SK-N-SH (cell line): ENCODE data around the gene S100A2. TPM values are rescaled to one million over a fixed set of nuclear protein-coding genes. Genes with fewer than 3 reads are reported as not detected.

ENCODE experiments used
- CTCF ChIA-PET: fragments of 300-600, 350-600 bp; formaldehyde crosslinking; extraction: SDS; loops from one replicate; lab custom pipeline; 2021; lab: Yijun Ruan, JAX
- POLR2A ChIA-PET: fragments of 350-600 bp; sonication (Branson Sonifier 250); formaldehyde crosslinking; extraction: SDS; loops from one replicate; lab custom pipeline; 2020; ENCODE audit warnings: antibody characterized with exemption, inconsistent platforms; lab: Yijun Ruan, JAX
- DNase-seq: peaks from one replicate; pipeline ENCODE4 v3.0.0; 2012
- H2AFZ ChIP-seq: fragments of 200-600 bp; sonication (generic); 2 replicates; pipeline ENCODE4 v1.8.1; 2016; ENCODE audit warnings: antibody characterized with exemption, mild to moderate bottlenecking, low read depth
- H3F3A ChIP-seq: fragments of 200-600 bp; sonication (generic); replicated peaks from 2 replicates; pipeline ENCODE3; 2016; ENCODE audit warnings: antibody characterized with exemption, mild to moderate bottlenecking; ENCODE audit not compliant: insufficient read depth
- H3K27ac ChIP-seq, 2 experiments: fragments of 200-500 bp in 1 of 2; fragments of 200-600 bp in 1 of 2; sonication (Bioruptor generic) in 1 of 2; sonication (generic), shearing (Covaris generic) in 1 of 2; 2 replicates each; pipeline versions ENCODE4 v1.5.1 to v1.6.1; 2014 to 2016; ENCODE audit warnings: low read depth in 2 of 2, inconsistent platforms in 1 of 2, low read length in 1 of 2, mild to moderate bottlenecking in 1 of 2, mixed read lengths in 1 of 2
- H3K27me3 ChIP-seq: fragments of 200-600 bp; sonication (generic), shearing (Covaris generic); 2 replicates; pipeline ENCODE4 v1.6.1; 2016; ENCODE audit warnings: mixed run types; ENCODE audit not compliant: insufficient read depth
- H3K36me3 ChIP-seq, 2 experiments: fragments of 200-500 bp in 1 of 2; fragments of 200-600 bp in 1 of 2; sonication (Bioruptor generic) in 1 of 2; sonication (generic) in 1 of 2; replicated peaks in 1 of 2; 2 replicates each; pipeline versions ENCODE3 to v1.5.1; 2014 to 2016; ENCODE audit warnings: low read length in 1 of 2, mild to moderate bottlenecking in 1 of 2; ENCODE audit not compliant: insufficient read depth in 2 of 2, control insufficient read depth in 1 of 2
- H3K4me1 ChIP-seq, 2 experiments: fragments of 200-500 bp in 1 of 2; fragments of 200-600 bp in 1 of 2; sonication (Bioruptor generic) in 1 of 2; sonication (generic), shearing (Covaris generic) in 1 of 2; 2 replicates each; pipeline versions ENCODE4 v1.5.1 to v1.6.1; 2014 to 2016; ENCODE audit warnings: low read depth in 1 of 2, low read length in 1 of 2, mixed run types in 1 of 2; ENCODE audit not compliant: insufficient read depth in 2 of 2, control insufficient read depth in 1 of 2
- H3K4me2 ChIP-seq: fragments of 200-600 bp; sonication (generic), shearing (Covaris generic); 2 replicates; pipeline ENCODE4 v1.6.1; 2017; ENCODE audit warnings: mixed run types
- H3K4me3 ChIP-seq, 2 experiments: fragments of 200-500 bp in 1 of 2; fragments of 200-600 bp in 1 of 2; sonication (Bioruptor generic) in 1 of 2; sonication (generic), shearing (Covaris generic) in 1 of 2; 2 replicates each; pipeline versions ENCODE4 v1.5.1 to v1.8.1; 2014 to 2016; ENCODE audit warnings: low read depth in 2 of 2, inconsistent platforms in 1 of 2, low read length in 1 of 2, mild to moderate bottlenecking in 1 of 2, mixed read lengths in 1 of 2, moderate library complexity in 1 of 2
- H3K79me2 ChIP-seq: fragments of 200-600 bp; sonication (generic); 2 replicates; pipeline ENCODE4 v1.8.1; 2017; ENCODE audit warnings: mild to moderate bottlenecking; ENCODE audit not compliant: insufficient read depth
- H3K9ac ChIP-seq: fragments of 200-600 bp; sonication (generic); 2 replicates; pipeline ENCODE4 v1.6.1; 2017; ENCODE audit warnings: mixed run types
- H3K9me2 ChIP-seq: fragments of 200-600 bp; sonication (generic); 2 replicates; pipeline ENCODE4 v1.6.1; 2017; ENCODE audit warnings: mixed run types
- H3K9me3 ChIP-seq: fragments of 200-600 bp; sonication (generic); 2 replicates; pipeline ENCODE4 v1.6.1; 2017; ENCODE audit warnings: mixed run types, mild to moderate bottlenecking, moderate library complexity
- H4K20me1 ChIP-seq: fragments of 200-600 bp; sonication (generic); 2 replicates; pipeline ENCODE4 v1.6.1; 2017; ENCODE audit warnings: mild to moderate bottlenecking, mixed run types; ENCODE audit not compliant: insufficient read depth
- CTCF ChIP-seq: fragments of 200-600 bp; sonication (generic); IDR thresholded peaks from 2 replicates; pipeline ENCODE4 v1.6.1; 2017; ENCODE audit warnings: antibody characterized with exemption, mild to moderate bottlenecking, moderate library complexity
- ELF1 ChIP-seq: IDR thresholded peaks from 2 replicates; pipeline ENCODE4 v1.4.0; 2012
- EP300 ChIP-seq, 2 experiments: IDR thresholded peaks; 2 replicates each; pipeline versions ENCODE4 v1.4.0 to v1.6.1; 2012; ENCODE audit warnings: borderline replicate concordance in 1 of 2, low read depth in 1 of 2, low read length in 1 of 2
- FOXM1 ChIP-seq: IDR thresholded peaks from 2 replicates; pipeline ENCODE4 v1.4.0; 2012; ENCODE audit warnings: low read depth, mild to moderate bottlenecking
- GATA2 ChIP-seq: sonication (generic); formaldehyde crosslinking; IDR thresholded peaks from 2 replicates; pipeline ENCODE4 v1.5.0; 2020; ENCODE audit warnings: mild to moderate bottlenecking, missing genetic modification reagents
- IRF3 ChIP-seq: fragments of 150-350 bp; IDR thresholded peaks from 2 replicates; pipeline ENCODE4 v1.6.1; 2016; ENCODE audit warnings: mild to moderate bottlenecking, low read depth, low read length
- JUND ChIP-seq: IDR thresholded peaks from 2 replicates; pipeline ENCODE4 v1.4.0; 2012
- MAX ChIP-seq: IDR thresholded peaks from 2 replicates; pipeline ENCODE4 v1.4.0; 2012; ENCODE audit warnings: low read depth
- MEF2A ChIP-seq: IDR thresholded peaks from 2 replicates; pipeline ENCODE4 v1.4.0; 2012; ENCODE audit warnings: low read depth, borderline replicate concordance
- MXI1 ChIP-seq: IDR thresholded peaks from 2 replicates; pipeline ENCODE4 v1.6.1; 2012; ENCODE audit warnings: mild to moderate bottlenecking, low read depth, low read length, improper control_type of control experiment
- NFIC ChIP-seq: IDR thresholded peaks from 2 replicates; pipeline ENCODE4 v1.4.0; 2012; ENCODE audit warnings: borderline replicate concordance
- NRF1 ChIP-seq: IDR thresholded peaks from 2 replicates; pipeline ENCODE4 v1.6.1; 2012; ENCODE audit warnings: low read depth, mild to moderate bottlenecking, low read length
- RCOR1 ChIP-seq: fragments of 150-350 bp; IDR thresholded peaks from 2 replicates; pipeline ENCODE4 v1.6.1; 2017; ENCODE audit warnings: antibody characterized with exemption, low read length
- RFX5 ChIP-seq: IDR thresholded peaks from 2 replicates; pipeline ENCODE4 v1.6.1; 2012; ENCODE audit warnings: mild to moderate bottlenecking, improper control_type of control experiment, low read length
- SIN3A ChIP-seq: IDR thresholded peaks from 2 replicates; pipeline ENCODE4 v1.6.1; 2012; ENCODE audit warnings: low read depth, mild to moderate bottlenecking, low read length, moderate library complexity, borderline replicate concordance
- SMC3 ChIP-seq: IDR thresholded peaks from 2 replicates; pipeline ENCODE4 v1.6.1; 2012; ENCODE audit warnings: low read depth, low read length, improper control_type of control experiment
- TAF1 ChIP-seq: IDR thresholded peaks from 2 replicates; pipeline ENCODE4 v1.6.1; 2012; ENCODE audit warnings: low read depth, mild to moderate bottlenecking, low read length, moderate library complexity, borderline replicate concordance
- TEAD4 ChIP-seq: IDR thresholded peaks from 2 replicates; pipeline ENCODE4 v1.4.0; 2012; ENCODE audit warnings: mild to moderate bottlenecking, borderline replicate concordance; ENCODE audit not compliant: insufficient read depth
- USF1 ChIP-seq: IDR thresholded peaks from 2 replicates; pipeline ENCODE4 v1.4.0; 2012; ENCODE audit warnings: low read depth, borderline replicate concordance
- YY1 ChIP-seq: IDR thresholded peaks from 2 replicates; pipeline ENCODE4 v1.4.0; 2012; ENCODE audit warnings: low read depth, mild to moderate bottlenecking
- WGBS: methylation state at CpG from one replicate; pipeline ENCODE4 v1.1.6; 2017; ENCODE audit warnings: low lambda C conversion rate; 5-methylcytosine and 5-hydroxymethylcytosine counted together
- polyA plus RNA-seq, 3 experiments: library from polyadenylated mRNA; depleted of rRNA; stranded (reverse); fragments of >200 nt; gene quantifications; 2 replicates each; pipeline ENCODE4 v1.2.3, GENCODE V29; 2012

Gene S100A2
- polyA plus RNA-seq, 1 of the 3 experiments (the other 2 are of a cell fraction) = 31.4 TPM

GRCh38 chr1:153515504-153516394 is 49.9 kb downstream of the S100A2 start (continued):
- no peak for TF ChIP-seq CTCF
- TF ChIP-seq MAX = no peak
- TF ChIP-seq RFX5 = no peak
- TF ChIP-seq FOXM1 = no peak
- no peak for TF ChIP-seq TAF1
- no peak for TF ChIP-seq JUND
- TF ChIP-seq TEAD4 = no peak
- no peak for TF ChIP-seq MXI1
- TF ChIP-seq, all 33 proteins: peak for 0

- H3K9me2 ChIP-seq = no peaks in the 10 kb centered on the region
- TF ChIP-seq NFIC (no peak), RFX5 (no peak), USF1 (no peak), CTCF (no peak), EP300 (IDR thresholded peaks at IDR 0.05; ENCODE audit: borderline replicate concordance in 1 of 2, low read depth in 1 of 2, low read length in 1 of 2) (no peak), TAF1 (no peak), MXI1 (no peak), GATA2 (CRISPR knock-in tag) (no peak), RCOR1 (no peak), YY1 (no peak), SIN3A (no peak), SMC3 (no peak), ELF1 (no peak), MEF2A (no peak), TEAD4 (no peak), IRF3 (no peak), NRF1 (no peak)
- TF ChIP-seq, all 33 proteins: peak for 0
- Histone ChIP-seq H3K36me3 (no peaks in the 10 kb centered on the region), H3K4me1 (no peaks in the 10 kb centered on the region), H3K9ac (no peak overlapping the region), H3K4me2 (no peak overlapping the region), H3K79me2 (no peaks in the 10 kb centered on the region), H4K20me1 (no peaks in the 10 kb centered on the region), H3K9me3 (no peaks in the 10 kb centered on the region), H2AFZ (no peak overlapping the region), H3F3A (peaks cover 9% of the 10 kb centered on the region), H3K27ac (no peak overlapping the region), H3K4me3 (no peak overlapping the region), H3K27me3 (no peaks in the 10 kb centered on the region)
- DNase-seq = no peak
- ChIA-PET CTCF (interaction anchor here (2.4 to 18.0 kb wide), 4 partner anchors 19 to 57 kb away, joined by 10 to 283 read pairs (median 63); partner anchors contain the start of genes S100A2 and S100A6), POLR2A (no interaction called here)
- WGBS = 96% methylated on average over 7 of the region's 7 CpGs
These were observed 52.0 kb downstream of the S100A2 start for GRCh38 chr1:153513666-153514065.
